Stimulated activated CD4-positive, alpha-beta T cell treated with anti-CD3 and anti-CD28 coated beads, Interleukin-15, amount 100 ng/mL, for 24 hours (primary cell): ENCODE measurements around the gene SIDT1.

ENCODE experiments used
- DNase-seq: peaks from one replicate; pipeline ENCODE4 v3.0.0-alpha.2; 2020

SIDT1 gene

DNA sequence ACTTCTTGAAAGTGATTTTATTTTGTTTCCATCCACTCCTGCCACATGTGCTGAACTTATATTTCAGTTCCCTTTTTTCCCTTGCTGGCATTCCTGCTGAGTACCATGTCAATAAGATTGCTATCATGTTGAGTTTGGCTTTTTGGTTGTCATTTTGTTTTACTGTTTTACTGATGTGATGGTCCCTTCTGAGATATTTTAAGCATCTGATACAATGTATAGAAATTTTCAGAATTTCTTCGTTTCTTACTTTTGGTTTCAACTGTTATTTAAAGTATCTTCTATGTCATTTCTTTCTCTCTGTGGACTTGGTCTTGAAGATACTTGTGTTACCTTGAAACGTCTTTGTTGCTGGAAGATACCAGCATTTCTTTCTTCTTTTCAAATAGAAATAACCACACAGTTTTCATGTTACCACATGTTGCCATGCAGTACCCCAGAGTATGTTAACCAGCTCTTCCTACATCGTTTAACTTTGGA is 14.1 kb downstream of the SIDT1 start:
- no peak for DNase-seq

DNA sequence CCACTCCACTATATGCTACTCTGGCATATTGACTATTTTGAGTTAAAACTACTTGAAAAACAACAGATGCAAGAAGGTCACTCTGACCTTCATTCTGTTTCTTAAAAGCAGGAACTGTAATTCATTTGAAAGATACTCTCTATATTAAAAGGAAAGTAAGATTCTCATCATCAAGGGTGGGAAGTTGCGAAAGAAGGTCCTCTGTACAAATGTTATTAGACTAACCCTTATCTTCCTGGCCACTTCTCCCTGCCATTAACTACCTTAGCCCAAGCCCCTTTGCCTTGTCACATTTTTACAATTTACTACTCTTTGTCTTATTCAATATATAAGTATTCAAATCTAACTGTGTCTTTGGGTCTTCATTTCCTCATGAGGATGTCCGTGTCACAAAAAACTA is 16.1 kb downstream of the SIDT1 start:
- DNase-seq: no peak

DNA sequence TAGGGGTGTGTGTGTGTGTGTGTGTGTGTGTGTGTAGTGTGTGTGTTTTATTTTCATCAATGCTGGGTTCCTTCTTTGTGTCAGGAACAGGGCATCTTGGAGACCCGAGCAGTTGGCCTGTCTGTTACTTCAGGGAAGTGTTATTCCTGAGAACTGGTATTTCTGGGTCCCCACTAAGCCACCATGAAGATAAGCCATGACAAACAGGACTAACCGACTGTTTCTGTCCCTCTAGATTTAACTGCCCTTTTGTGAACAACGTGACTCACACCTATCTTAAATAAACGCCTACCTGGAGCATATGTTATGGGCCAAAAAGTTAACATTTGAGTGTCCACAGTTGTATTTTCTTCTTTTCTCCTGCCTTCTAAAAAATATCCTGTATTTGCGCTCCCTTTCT is 19.5 kb downstream of the SIDT1 start:
- no peak for DNase-seq

DNA sequence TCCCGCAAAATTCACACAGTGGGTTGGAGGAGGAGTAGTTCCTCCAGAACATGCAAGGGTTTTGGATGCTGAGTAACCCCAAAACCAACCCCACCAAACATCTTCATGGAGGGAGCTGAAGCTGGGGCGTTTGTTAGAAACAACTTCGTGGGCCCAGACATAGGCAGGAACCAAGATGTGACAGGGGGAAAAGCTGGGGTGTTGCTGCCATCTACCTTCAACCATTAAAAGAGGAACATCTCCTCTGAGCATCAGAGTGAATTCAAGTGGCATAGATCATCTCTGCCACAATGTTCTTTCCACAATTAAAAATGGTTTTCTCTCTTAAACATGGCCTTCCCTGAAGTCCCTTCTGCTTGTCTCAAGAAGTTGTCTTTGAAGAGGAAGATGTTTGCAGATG is 20.5 kb downstream of the SIDT1 start:
- DNase-seq: no peak

DNA sequence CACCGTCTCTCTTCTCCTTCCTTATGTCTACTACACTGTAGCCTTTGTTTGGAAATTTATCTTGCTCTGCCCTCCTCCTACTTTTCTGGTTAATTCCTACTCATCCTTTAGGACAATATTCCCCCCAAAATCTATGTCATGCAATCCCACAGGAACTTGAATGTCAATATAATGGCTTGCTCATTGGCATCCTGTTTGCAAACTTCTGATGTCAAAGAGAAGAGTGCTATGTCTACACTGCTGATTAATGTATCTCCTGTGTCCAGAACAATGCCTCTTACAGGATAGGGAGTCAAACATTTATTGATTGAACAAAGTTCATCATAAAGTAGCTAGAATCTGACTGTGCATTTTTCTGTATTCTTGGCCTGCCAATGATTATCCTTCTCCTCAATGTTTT is 22.8 kb downstream of the SIDT1 start:
- DNase-seq: no peak

DNA sequence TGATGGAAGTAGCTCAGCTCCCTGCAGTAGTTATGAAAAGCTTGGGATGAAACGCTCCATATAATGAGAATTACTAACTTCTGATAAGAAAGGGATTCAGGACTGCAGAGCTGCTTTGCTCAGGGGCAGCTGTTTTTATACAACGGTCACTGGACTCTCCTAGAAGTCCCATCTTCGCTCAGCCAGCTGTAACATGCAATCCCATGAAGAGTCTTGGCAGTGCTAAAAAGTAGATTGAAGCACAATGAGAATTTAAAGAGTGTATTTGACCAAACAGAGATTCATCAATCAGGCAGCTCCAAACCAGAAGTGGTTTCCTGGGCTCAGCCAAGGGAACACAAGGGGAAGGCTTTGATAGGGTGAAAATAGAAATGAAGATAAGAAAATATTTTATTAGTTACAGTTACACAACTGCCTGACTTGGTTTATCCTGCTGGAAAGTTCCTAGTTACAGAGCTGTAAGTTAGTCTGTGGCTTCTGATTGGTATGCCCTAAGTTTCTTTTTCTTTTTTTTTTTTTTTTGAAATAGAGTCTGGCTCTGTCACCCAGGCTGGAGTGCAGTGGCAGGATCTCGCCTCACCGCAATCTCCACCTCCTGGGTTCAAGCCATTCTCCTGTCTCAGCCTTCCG is 24.1 kb downstream of the SIDT1 start:
- no peak for DNase-seq

DNA sequence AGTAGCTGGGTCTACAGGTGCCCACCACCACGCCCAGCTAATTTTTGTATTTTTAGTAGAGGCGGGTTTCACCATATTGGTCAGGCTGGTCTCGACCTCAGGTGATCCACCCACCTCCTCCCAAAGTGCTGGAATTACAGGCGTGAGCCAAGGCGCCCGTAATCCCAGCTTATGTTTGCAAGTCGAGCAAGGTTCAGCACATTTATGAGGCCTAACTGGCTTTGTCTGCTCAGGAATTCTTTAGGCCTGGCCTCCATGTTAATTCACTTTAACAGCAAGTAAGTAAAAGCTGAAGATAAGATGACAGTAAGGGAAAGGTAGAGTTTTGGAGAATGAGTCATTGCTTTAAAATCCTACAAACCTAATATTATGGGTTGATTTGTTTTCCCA is 24.6 kb downstream of the SIDT1 start:
- DNase-seq: no peak

DNA sequence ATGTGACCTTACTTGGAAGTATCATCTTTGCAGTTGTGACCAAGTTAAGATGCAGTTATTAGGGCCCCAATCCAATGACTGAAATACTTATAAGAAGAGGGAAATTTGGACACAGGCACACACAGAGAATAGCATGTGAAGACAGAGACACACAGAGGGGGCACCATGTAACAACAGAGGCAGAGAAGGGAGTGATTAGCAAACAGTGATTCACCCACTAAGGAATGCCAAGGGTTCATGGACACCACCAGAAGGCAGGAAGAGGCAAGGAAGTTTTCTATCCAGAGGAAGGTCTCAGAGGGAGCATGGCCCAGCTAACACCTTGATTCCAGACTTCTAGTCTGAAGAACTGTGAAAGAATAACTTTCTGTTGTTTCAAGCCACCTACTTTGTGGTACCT is 25.0 kb downstream of the SIDT1 start:
- no peak for DNase-seq

DNA sequence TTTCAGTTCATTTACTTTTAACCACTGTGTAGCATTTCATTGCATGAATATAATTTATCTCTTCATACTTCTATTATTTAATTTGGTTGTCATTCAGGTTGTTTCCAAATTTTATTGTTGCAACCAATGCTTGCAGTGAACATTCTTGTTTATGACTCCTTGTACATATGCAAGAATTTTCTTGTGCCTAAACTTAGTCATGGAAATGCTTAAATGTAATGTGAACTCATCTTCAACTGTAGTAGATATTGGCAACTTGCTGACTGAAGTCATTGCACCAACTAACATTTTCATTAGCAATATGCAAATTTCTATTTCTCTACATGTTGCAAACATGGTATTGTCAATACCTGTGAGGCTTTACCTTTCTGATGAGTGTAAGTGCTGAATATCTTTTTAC is 26.7 kb downstream of the SIDT1 start:
- no peak for DNase-seq

DNA sequence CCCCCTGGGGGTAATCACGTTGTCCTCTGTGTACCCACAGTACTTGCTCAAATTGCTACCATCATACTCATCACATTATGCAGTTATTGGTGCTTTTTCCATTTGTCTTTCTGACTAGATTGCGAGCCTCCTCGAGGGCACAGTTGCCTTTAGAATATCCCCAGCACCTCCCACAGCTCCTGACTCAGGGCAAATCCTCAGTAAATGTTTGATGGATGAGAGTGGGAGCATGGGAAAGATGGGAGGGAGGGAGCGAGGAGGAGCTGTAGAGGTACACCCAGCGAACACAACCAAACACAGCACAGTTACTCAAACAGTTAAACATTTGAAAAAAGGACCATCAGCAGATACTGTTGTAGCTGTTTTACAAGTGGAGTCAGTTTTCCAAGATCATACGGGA is 27.9 kb downstream of the SIDT1 start:
- DNase-seq: no peak

DNA sequence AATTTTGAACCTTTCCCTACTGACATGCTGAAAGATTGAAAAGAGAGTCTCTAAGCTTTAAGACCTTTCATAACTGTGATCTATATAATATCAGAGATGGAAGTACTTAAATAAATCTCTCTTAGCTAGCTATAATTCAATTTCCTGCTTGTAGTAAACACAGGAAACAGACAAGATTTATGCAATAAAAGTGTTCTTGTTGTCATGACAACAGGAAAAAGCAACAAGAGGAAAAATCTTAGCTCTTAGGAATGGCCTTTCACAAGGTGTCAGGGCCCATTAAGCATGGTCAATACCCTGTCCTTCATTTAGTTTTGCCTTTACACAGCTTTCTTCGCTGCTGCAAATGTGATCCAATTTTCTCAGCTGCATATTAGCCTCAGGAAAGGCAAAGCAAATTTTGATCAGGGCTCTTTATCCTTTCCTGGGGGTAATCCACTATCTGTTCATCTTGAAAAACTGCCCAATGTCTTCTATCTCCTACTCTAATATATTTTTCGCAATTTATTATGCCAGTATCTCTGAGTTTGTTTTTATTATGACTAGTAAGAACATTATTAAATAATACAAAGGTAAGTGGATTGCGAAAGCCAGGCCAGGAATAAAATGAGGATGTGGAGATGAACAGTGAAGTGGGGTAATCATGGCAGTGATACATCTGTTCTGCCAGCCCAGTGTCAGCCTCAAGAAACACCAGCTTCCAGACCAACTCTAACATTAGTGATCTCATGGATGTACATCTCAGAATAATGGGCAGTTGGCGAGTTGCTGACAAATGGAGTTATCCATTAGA is 28.7 kb downstream of the SIDT1 start:
- DNase-seq: no peak

DNA sequence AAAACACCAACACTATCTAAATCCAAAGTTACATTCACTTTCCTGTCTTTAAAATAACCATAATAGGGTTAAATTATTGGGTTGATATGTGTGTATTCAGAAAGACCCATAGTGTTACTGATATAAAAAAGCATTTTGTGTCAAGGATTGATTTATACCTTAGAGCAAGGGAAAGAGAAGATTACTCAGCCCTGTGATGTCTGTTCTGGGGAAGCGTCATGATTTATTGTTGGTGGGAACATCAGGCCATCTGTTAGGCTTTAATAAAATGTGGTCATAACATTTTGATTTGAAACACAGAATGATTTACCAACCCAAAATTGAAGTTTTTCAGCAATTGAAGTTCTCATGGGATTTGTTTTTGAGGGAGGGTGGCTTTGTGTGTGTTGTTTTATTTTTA is 33.2 kb downstream of the SIDT1 start:
- no peak for DNase-seq

DNA sequence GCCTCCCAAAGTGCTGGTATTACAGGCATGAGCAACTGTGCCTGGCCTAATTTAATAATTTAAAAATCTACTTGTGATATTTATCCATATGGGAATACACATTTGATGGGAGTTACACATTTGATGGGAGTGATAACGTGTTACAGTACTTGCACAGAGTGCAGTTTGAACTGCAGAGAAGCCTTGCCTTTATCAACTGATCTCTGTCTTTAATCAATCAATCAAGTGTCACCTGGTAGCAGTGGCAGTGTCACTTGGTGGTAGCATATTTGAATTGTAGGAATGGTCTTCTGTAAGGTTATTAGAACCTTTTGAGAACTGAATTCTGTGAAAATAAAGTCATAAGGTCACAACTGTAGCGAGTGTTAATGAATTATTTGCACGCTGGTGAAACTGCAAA is 37.8 kb downstream of the SIDT1 start:
- no peak for DNase-seq

DNA sequence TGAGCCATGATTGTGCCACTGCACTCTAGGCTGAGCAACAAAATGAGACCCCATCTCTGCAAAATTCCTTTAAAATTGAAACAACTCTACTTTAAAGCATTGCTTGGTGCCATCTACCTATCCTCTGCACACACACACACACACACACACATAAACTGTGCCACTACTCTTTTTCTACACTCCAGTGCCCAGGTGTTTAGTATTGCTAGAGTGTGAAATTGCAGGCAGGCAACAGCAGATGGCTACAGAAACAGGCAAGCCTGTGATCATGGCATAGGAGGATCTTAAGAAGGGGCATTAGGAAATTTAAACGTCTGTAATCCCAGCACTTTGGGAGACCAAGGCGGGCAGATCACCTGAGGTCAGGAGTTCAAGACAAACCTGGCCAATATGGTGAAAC is 39.0 kb downstream of the SIDT1 start:
- no peak for DNase-seq

DNA sequence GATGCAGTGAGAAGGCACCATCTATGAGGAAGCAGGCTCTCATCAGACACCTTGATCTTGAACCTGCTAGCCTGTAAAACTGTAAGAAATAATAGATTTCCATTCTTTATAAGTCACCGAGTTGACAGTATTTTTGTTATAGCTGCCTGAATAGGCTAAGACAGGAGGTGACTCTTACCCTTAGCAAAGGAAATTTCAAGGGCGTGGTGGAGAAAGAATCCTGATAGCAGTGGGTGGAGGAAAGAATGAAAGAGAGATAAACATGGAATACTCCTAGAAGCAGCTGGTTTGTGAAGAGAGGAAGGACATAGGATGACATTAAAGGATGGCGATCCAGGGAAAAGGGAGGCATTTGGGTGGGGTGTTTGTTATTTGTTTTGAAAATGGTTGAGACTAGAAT is 41.4 kb downstream of the SIDT1 start:
- no peak for DNase-seq

DNA sequence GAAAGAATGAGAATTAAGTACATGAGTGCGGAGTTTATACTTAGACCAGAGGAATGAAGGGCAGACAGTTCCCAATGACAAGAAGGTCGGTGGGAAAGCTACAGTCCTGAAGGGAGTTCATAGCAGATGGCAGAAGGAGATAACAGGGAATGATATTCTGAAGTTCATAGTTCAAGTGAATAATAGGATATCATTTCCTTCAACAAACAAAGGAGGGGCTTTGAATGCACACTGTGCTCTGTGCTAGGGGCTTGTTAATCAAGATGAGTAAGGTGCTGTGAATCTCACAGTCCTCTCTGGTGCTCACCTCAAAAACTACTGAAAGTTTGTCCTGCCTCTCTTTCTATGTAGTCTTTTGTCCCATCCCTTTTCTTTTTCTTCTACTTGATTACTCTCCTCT is 41.9 kb downstream of the SIDT1 start:
- DNase-seq: no peak

DNA sequence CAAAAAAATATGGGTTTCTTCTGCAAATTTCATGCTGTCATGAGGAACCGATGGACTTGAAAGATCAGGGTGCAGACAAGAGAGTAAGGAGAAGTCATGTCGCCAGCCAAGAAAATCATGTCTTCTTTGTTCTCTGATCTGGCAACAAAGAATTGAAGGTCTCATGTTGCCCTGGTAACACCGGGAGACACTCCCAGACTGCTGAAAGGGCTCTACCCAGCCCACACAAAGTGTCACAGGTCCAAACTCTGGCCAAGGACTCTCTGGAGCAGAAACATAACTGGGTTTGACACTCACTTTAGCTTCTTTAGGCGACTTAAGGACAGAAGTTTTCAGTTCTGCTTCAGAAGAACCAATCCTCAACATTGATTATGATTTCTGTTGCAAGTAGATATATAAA is 42.9 kb downstream of the SIDT1 start:
- no peak for DNase-seq

DNA sequence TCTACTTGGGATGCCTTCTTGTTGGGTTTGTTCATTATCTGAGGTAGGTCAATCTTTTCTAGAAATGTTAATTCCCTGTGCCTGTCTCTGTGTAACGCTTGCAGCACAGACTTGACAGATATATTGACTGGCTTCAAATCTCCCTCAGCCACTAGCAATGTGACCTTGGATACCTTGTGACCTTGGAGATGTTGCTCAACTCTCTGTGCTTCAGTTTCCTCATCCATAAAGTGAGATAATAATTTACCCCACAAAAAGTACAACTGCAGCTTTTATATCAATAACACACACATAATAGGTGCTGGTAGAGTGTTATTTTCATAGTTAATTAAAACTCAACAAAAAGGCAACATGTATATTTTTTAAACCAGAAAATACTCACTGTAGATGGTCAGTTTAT is 52.9 kb downstream of the SIDT1 start:
- DNase-seq: no peak

DNA sequence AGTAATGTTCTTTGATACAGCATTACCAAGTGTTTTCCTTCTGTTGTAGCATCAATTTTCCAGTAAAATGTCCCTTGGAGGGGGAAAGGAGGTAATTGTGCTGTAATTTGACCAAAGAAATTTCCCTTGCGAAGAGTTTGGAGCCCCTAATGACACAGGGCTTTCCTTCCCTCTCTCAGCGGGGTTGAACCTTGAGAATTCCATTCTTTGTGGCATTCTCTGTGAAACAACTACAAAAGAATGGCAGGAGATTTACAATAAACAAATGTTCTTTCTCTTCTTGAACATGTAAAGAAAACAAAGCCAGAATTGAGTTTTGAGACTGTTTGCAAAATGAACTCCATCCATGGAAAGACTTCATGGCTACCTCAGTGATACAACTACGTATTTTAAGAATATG is 53.4 kb downstream of the SIDT1 start:
- no peak for DNase-seq

DNA sequence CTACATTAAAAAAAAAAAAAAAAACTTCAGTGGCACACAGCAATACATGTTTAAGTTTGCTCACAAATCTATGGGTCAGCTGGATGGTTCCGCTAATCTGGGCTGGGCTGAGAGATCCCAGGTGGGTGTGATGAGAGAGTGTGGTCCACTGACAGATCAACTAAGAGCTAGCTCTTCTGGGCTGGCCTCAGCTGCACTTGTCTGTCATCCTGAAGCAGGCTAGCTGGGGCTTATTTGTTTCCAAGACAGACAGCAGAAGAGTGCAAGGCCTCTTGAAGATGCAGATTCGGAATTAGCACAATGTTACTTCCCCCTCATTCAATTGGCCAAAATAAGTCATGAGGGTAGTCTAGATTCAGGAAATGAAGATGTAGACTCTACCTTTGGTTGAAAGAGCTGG is 56.5 kb downstream of the SIDT1 start:
- DNase-seq: no peak

DNA sequence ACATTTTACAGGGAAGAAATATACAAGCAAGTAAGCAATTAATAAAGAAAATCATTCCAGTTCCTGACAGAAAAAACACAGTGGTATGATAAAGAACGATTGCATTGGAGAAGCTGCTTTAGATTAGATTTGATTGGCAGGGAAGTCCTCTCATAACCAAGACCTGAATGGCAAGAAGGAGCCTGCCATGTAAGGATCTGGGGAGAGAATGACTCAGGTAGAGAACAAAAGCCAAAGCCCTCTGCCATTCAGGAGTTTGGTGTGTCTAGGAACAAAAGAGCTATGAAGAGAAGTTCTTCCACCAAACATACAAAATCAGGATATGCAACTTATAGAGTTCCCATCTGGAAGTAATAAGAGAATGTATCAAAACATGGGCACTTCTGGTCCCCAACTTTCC is 57.6 kb downstream of the SIDT1 start:
- no peak for DNase-seq

DNA sequence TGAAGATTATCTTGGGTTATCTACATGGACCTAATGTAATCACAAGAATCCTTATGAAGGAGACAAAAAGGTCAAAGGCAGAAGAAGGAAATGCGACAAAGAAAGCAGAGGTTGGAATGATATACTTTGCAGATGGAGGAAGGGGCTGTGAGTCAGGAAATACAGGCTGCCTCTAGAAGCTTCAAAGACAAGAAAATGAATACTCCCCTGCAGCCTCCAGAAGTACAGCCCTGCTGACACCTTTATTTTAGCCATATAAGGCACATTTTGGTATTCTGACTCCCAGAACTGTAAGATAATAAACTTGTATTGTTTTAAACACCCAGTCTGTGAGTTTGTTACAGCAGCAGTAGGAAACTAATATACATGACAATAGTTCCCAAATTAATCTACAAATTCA is 58.6 kb downstream of the SIDT1 start:
- no peak for DNase-seq

DNA sequence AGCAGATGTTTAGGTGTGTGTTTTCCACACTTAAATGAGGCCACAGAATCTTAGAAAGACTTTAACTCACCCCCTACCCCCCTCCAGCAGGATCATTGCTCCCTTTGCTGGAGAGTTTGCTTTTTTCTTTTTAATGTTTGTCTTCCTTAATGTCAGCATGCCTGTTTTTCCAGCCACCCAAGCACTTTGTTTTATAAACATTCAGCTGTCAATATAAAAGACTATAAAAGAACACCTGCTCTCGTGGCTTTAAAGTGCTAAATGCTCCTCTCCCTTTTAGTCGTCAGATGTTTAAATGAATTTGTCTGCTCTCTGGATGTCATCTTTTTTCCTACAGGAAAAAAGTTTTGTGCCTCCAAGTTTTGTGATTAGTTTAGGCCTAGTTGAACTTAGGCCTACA is 61.7 kb downstream of the SIDT1 start:
- DNase-seq: no peak

DNA sequence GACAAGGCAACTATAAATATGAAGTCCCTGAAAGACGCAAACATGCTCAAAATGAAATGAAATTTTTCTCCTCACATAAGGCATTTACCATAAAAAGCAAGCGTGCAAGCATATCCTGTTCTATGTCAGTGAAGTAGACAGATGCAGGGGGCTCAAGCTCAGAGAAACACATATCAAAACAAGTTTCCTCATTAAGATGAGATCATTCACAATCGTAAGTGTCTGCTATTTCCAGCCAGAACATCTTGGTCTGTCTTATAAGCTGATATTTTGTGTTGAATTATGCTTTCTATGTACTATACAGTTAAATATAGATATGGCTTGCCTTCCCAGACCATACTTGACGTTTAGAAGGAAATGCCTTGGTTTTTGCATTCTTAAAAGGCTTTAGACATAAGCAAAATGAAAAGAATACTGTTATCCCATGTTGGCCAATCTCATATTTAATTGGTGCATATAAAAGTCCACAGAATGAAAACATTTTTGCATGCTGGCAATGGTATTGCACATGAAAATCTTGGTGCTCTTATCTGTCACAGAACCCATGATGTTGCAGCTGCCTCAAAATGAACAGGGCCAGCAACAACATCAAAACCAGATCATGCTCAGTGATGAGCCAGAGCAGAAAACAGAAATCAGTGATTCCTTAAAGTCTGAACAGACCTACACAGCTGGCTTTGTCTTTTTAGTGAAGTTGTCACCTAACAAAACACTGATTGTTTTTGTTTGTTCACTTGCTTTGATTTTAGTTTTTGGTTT is 65.4 kb downstream of the SIDT1 start:
- no peak for DNase-seq
